Measurements from ENCODE around the gene TMEM9. TPM values are rescaled to one million over a fixed set of nuclear protein-coding genes. Genes with fewer than 3 reads are reported as not detected.

Gene TMEM9
- total RNA-seq, 1 donor from 2014 or later, result 88.2 TPM

- no peak for DNase-seq (ENCODE audit: low read depth)
Measured at GRCh38 chr1:201145816-201146215, 8.5 kb downstream of the TMEM9 start.

DNA sequence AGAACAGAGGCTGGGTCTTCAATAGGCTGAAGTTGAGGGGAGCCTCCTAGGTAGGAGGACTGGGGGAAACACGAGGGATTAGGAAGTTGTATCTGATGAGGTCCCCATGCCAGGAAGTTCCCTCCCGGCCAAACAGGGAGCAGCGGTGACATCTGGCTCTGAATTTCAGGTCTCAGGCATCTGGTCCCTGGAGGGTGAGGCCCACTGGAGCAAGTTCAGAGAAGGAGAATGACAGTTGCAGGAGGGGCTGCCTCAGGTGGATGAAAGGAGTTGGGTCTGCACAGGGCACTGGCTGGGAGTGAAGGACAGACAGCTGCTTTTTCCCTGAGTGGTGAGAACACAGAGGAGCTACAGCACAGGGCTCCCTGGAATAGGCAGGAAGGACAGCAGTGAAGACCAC is 9.1 kb downstream of the TMEM9 start:
- DNase-seq (ENCODE audit: low read depth), result no peak

DNA sequence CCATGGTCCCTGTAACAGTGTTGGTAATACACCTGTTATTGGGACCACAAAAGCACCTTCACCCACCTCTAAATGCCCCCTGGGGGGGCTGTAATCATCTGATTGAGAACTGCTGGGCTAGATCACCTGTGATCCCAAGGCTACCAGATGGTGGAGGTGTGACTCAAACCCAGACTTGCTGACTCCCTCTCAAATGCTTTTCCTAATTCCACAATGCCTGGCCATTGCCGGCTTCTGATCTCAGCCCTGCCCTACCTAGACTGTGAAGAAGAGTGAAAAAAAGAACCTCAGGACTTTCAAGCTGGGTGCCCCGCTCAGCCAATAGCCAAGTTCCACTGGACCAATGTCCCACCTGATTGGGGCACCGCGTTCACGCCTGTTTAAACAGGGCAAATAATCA is 9.6 kb downstream of the TMEM9 start:
- DNase-seq (ENCODE audit: low read depth), result no peak

GRCh38 chr1:201143726-201144635 is 10.3 kb downstream of the TMEM9 start:
- no peak for DNase-seq (ENCODE audit: low read depth)

DNA sequence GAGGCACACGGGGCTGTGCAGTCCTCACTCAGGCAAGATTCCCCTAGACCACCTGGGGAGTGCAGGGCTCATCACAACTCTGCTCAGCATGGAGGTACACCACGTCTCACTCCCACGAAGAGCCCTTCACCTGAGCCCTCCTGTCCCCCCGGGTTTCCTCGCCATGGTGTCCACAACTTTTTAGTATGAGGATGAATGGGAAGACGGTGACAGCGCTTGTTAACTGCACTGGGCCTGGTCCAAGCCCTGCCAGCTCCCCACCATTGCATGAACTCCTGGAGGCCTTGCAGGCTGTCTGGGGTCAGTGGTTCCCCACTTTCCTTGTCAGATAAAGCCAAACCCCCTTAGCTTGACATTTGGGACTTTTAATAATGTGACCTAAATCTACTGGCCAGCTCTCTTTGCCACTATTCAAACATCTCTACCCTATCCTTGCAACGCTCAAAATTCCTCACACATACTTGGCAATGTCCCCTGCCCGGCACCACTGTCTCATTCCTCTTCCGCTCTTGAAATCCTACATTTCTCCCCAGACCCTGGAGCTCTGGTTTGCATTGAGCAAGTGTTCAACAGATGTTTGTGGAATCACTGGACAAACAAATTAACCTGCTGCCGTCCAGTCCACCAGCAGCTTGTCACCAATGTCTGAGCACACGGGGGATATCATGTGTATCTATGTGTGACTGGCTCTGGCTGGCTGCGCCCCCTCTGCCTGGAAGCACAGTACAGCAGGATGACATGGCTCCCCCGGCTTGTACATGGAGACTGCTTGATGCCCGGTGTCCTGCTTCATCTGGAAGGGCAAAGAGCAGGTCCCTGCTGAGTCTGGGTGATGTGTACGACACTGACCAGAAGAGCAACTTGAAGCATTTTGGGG is 11.2 kb downstream of the TMEM9 start:
- no peak for DNase-seq (ENCODE audit: low read depth)

- no peak for DNase-seq (ENCODE audit: low read depth)
Measured at GRCh38 chr1:201142011-201142848, 12.0 kb downstream of the TMEM9 start.

DNA sequence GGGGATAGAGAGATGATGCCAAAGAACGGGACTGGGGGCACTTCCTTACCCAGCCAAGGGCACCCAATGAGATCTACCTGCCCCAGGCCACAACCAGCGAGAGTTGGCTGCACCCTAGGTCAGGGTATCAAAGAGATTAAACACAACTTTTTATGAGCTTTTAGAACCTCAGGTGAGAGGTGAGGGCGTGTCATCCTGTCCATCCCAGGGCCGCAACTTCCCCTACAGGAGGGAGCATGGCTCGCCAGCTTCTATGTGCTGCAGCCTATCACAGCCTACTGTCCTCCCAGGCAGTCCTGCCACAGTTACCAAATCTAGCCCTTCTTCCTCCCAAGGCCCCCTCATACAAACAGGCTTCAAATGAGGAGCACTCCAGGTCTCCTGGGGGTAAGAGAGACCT is 12.9 kb downstream of the TMEM9 start:
- no peak for DNase-seq (ENCODE audit: low read depth)

GRCh38 chr1:201140941-201141260 is 13.4 kb downstream of the TMEM9 start:
- no peak for DNase-seq (ENCODE audit: low read depth)

DNA sequence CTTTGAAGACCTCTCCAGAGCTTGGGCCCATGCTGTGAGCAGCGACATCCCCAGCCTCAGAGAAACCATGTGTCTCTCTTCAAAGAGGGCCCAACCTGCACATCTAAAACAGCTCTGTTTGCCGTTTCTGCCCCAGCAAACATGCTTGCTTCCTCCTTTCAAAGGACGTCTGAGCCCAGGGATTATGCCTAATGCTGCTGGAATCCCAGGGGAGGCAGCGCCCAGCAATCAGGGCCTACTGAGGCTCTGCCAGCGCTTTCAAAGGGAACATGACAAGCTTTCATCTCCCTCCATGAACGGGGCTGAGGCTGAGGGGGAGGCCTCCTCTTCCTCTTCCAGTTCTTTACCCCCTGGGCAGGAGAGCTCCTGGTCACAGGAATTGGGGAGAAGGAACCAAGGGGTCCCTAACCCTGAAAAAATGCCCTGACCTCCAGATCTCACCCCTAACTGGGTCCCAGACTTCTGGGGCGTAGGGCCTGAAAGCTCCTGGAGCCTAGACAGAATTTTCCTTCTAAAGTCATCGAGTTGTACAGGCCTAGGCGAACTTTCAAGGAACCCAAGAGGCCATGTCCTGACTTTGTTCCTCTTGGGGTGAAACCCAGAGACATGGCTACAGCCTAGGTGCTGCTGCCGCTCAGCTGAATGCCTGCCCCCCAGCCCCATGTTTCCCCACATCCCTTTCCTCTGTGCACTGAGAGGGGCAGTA is 13.9 kb downstream of the TMEM9 start:
- no peak for DNase-seq (ENCODE audit: low read depth)

GRCh38 chr1:201139756-201140155 is 14.5 kb downstream of the TMEM9 start:
- no peak for DNase-seq (ENCODE audit: low read depth)

DNA sequence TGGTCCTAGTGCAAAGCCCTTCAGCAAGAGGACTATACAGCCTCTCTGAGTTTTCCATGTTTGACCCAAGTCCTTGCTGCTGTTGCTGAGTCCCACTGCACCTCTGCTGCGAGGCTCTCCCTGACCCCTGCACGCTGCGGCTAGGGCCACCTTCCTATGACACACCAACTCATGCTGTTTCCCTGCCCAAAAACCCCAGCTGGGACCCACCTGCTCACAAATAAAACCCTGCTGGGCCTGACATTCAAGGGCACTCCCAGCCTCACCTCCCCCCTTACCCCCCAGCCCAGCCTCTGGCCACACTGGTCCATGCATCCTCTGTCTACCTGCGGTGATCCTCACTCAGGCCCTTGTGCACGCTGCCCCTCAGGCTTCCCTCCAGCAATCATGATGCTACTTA is 15.0 kb downstream of the TMEM9 start:
- DNase-seq (ENCODE audit: low read depth), result no peak

- DNase-seq (ENCODE audit: low read depth), result no peak
Measured at GRCh38 chr1:201138311-201138840, 15.9 kb downstream of the TMEM9 start.

DNA sequence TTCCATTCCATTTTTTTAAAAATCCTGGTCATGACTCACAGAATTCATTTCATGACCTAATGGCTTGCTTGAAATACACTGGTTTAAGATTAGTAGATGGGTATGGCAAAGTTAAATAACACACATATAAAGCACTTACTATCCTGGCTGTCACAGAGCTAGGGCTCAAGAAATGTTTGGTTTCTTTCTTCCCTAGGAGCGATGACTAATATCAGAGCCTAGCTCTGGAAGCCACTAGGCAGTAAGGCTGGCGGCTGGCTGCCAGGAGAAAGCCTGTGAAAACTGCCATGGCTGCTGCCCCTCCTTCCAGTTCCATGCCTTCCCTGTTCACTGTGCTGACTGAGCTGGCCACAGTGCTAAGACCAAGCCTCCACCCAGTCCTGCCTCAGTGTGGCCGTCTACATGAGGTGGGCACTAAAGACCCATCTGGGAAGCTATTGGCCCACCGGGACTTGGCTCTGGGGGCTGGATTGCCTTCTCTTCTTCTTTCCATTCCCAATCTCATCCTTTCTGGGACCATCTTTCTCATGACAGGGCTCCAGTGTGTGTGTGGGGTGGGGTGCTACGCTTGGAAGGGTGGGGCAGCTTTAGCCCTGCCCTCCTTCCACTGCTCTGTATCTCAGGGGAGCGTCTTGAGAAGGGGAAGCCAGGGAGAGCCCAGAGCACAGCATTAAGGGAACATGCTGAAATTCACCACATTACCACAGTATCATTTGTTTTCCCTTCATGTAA is 16.5 kb downstream of the TMEM9 start:
- peak; percentile 91 for DNase-seq (ENCODE audit: low read depth)

GRCh38 chr1:201137024-201137392 is 17.3 kb downstream of the TMEM9 start:
- DNase-seq (ENCODE audit: low read depth), result no peak

DNA sequence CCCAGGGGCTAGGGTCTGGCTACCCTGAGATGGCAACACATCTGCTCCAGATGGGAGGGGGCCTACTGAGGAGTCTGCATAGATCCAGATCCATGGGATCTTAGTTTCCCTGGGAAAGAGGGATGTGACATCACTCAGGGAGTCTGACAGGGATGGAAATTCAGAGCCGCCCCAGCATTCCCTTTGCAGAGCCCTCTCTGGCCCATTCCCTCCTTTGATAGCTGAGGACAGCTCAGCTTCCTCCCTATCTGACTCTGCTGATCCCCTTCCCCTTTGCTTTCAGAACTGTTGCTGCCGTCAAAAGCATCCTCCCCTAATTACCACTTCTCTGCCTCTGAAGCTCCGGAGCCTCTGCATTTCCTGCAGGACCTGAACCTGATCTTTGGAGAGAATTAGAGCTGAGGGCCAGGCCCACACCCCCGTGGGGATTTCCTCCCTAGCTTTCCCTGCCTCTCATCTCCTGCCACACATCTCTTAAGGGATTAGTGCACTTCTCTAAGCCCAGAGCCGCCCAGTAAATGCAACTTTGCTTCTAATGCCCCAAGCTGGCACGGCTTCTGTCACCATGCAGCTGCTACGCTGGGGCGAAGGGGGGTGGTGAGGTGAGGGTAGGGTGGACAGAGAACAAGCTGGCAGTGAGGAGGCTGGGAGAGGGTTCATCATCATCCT is 17.8 kb downstream of the TMEM9 start:
- no peak for DNase-seq (ENCODE audit: low read depth)

GRCh38 chr1:201134405-201134804 is 19.9 kb downstream of the TMEM9 start:
- DNase-seq (ENCODE audit: low read depth), result no peak

DNA sequence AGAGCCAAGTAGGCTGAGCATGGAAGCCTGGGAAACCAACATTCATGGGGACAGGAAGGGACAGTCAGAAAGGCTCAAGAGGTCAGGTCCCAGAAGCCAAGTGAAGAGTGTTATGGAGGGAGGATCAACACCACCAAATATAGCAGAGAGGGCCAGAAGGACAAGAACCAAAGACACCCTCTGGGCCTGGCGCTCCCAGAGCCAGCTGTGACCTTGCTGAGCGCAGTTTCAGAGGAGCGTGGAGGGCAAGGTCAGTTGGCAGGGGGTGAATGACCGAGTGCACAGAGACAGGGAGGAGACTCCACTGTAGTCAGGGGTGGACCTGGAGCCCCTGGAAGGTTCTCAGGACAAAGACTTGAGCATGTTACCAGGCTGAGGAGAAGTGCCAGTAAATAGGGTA is 22.9 kb downstream of the TMEM9 start:
- DNase-seq (ENCODE audit: low read depth), result no peak

DNA sequence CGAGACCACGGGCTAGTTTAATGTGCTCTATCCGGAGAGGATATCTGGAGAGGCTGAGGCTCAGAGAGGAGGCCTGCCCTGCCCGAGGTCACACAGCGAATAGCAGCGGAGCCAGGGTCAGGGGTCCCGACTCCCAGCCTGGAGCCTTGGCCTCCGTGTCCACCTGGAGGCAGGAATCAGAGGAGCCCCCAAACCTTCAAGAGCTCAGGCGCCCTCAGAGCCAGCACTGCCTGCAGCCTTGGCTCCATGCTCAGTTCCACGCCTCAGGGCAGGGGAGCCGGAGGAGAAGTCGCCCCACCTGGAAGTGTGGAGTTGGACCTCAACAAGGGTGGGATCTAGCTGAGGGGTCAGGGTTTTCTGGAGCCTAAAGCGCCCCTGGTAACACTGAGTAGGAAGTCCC is 25.3 kb downstream of the TMEM9 start:
- no peak for DNase-seq (ENCODE audit: low read depth)

GRCh38 chr1:201128476-201128875 is 25.8 kb downstream of the TMEM9 start:
- DNase-seq (ENCODE audit: low read depth), result peak; percentile 69

Measured in myocyte (in vitro differentiated cells).